Fibroblast of lung (primary cell): ENCODE data around the gene C1QTNF8.

ENCODE experiments used
- EZH2 ChIP-seq: IDR thresholded peaks from 2 replicates; pipeline ENCODE4 v1.5.1; 2012; ENCODE audit warnings: low read length, control low read depth, mild to moderate bottlenecking; ENCODE audit errors: missing control alignments
- TF ChIP-seq, protein P1 (sequence below), 2 donors: IDR thresholded peaks in 1 of 2; conservative IDR thresholded peaks in 1 of 2; 1 replicate in 1 of 2; 2 replicates in 1 of 2; pipeline ENCODE4 v1.5.1; 2011 to 2012; ENCODE audit warnings: low read length in 2 of 2, control low read depth in 1 of 2, inconsistent platforms in 1 of 2, low read depth in 1 of 2, mild to moderate bottlenecking in 1 of 2

- TF ChIP-seq, protein P1, sequence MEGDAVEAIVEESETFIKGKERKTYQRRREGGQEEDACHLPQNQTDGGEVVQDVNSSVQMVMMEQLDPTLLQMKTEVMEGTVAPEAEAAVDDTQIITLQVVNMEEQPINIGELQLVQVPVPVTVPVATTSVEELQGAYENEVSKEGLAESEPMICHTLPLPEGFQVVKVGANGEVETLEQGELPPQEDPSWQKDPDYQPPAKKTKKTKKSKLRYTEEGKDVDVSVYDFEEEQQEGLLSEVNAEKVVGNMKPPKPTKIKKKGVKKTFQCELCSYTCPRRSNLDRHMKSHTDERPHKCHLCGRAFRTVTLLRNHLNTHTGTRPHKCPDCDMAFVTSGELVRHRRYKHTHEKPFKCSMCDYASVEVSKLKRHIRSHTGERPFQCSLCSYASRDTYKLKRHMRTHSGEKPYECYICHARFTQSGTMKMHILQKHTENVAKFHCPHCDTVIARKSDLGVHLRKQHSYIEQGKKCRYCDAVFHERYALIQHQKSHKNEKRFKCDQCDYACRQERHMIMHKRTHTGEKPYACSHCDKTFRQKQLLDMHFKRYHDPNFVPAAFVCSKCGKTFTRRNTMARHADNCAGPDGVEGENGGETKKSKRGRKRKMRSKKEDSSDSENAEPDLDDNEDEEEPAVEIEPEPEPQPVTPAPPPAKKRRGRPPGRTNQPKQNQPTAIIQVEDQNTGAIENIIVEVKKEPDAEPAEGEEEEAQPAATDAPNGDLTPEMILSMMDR (conservative IDR thresholded peaks at IDR 0.05 in 1 of 2, IDR thresholded peaks at IDR 0.05 in 1 of 2; ENCODE audit: low read depth in 1 of 2, low read length in 2 of 2) = no peak
- no peak for TF ChIP-seq EZH2
Observed at GRCh38 chr16:1107731-1108130, 11.7 kb upstream of the C1QTNF8 start.
